Adrenal gland (tissue), 5 donors: ENCODE measurements around the gene ADGRA3.

Experiments used
- POLR2A ChIP-seq, 2 donors: fragments of 450-650 bp; IDR thresholded peaks; one replicate each; pipeline ENCODE4 v1.6.1; 2017; ENCODE audit warnings: antibody characterized with exemption in 2 of 2, mild to moderate bottlenecking in 2 of 2, moderate library complexity in 1 of 2
- TF ChIP-seq, protein P1 (sequence below), 6 experiments: fragments of 450-650 bp in 4 of 6; fragments of 200-600 bp in 2 of 6; sonication (generic) in 1 of 6; IDR thresholded peaks; 1 replicate in 5 of 6; 2 replicates in 1 of 6; pipeline versions ENCODE4 v1.5.1 to v1.8.0; 2016 to 2021; ENCODE audit warnings: antibody characterized with exemption in 6 of 6, mild to moderate bottlenecking in 2 of 6, moderate library complexity in 1 of 6
- donor health status: DM: no; HTN: no; CAD: no.

DNA sequence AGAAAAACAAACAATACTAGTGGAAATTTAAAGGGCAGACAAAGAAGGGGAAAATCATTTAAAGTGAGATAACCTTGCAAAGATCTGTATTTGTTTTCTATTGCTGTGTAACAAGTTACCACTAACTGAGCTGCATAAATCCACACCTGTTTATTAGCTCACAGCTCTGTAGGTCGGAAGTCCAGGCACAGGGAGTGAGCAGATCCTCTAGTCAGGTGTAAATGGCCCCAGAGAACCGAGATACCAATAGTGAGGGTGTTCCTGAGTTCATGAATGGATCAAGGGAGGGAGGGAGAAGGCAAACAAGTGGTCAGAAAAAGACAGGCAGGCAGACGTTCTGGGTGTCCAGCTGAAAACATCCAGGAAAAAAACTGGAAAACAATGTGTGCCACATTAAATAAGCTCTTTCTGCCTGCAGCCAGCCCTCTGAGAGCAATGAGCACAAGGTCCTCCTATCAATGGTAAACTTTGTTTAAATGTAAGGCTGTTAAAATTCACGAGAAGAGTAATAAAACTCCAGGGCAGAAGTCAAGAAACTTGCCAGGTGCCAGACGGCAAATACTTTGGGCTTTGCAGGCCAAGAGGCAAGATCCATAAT, 25.0 kb downstream of the ADGRA3 start:
- TF ChIP-seq, protein P1, sequence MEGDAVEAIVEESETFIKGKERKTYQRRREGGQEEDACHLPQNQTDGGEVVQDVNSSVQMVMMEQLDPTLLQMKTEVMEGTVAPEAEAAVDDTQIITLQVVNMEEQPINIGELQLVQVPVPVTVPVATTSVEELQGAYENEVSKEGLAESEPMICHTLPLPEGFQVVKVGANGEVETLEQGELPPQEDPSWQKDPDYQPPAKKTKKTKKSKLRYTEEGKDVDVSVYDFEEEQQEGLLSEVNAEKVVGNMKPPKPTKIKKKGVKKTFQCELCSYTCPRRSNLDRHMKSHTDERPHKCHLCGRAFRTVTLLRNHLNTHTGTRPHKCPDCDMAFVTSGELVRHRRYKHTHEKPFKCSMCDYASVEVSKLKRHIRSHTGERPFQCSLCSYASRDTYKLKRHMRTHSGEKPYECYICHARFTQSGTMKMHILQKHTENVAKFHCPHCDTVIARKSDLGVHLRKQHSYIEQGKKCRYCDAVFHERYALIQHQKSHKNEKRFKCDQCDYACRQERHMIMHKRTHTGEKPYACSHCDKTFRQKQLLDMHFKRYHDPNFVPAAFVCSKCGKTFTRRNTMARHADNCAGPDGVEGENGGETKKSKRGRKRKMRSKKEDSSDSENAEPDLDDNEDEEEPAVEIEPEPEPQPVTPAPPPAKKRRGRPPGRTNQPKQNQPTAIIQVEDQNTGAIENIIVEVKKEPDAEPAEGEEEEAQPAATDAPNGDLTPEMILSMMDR (IDR thresholded peaks at IDR 0.05), result no peak
- TF ChIP-seq POLR2A (IDR thresholded peaks at IDR 0.05), result no peak
